Kasumi-1 (cell line): Measurements from ENCODE around the gene PPP5C.
"Not testable (repeated sequence)": the region's sequence is repeated elsewhere in the genome, so short reads cannot be mapped to it uniquely, and the experiment has no call there.

Source experiments
- DNase-seq, 2 experiments: peaks; one replicate each; lab custom pipeline; 2025; lab: John Stamatoyannopoulos, UW

PPP5C gene

GRCh38 chr19:46435009-46435408, 88.1 kb downstream of the PPP5C start:
- DNase-seq = no peak

- not testable (repeated sequence) for DNase-seq
These were observed 88.8 kb downstream of the PPP5C start for GRCh38 chr19:46435689-46436088.
